ENCODE results near the gene SCG5.

The SCG5 gene

GRCh38 chr15:32698773-32699390 lies 57.4 kb downstream of the SCG5 start:
- H3K79me2 ChIP-seq (ENCODE audit: insufficient read depth, low read length): no peaks in the 10 kb centered on the region
- H3K9me2 ChIP-seq (replicated peaks; ENCODE audit: low read depth, low read length): no peaks in the 10 kb centered on the region
- no peak overlapping the region for H3K4me2 ChIP-seq (ENCODE audit: low read depth, low read length, poor library complexity, severe bottlenecking)
- no peak overlapping the region for H2AFZ ChIP-seq (ENCODE audit: low read length)
- H3K9me3 ChIP-seq (ENCODE audit: insufficient read depth, low read depth, low read length): no peaks in the 10 kb centered on the region
- TF ChIP-seq EZH2phosphoT487 (IDR thresholded peaks at IDR 0.05; ENCODE audit: borderline replicate concordance): no peak
- no peak for TF ChIP-seq CTCF (conservative IDR thresholded peaks at IDR 0.05; ENCODE audit: low read length)
- H3K4me1 ChIP-seq (ENCODE audit: insufficient read depth, low read length, poor library complexity, severe bottlenecking): peaks cover 5% of the 10 kb centered on the region
- H3F3A ChIP-seq (ENCODE audit: low read depth): no peaks in the 10 kb centered on the region
- no peaks in the 10 kb centered on the region for H4K20me1 ChIP-seq (ENCODE audit: insufficient read depth, low read length, poor library complexity, severe bottlenecking)
- no peak overlapping the region for H3K9ac ChIP-seq (ENCODE audit: low read depth, low read length, poor library complexity, severe bottlenecking)
- no peaks in the 10 kb centered on the region for H3K36me3 ChIP-seq (ENCODE audit: insufficient read depth, low read length)
- no peaks in the 10 kb centered on the region for H3K27me3 ChIP-seq (ENCODE audit: insufficient read depth, low read length, poor library complexity, severe bottlenecking)
- no peak overlapping the region for H3K4me3 ChIP-seq (ENCODE audit: low read length, poor library complexity, severe bottlenecking)

- H4K20me1 ChIP-seq (ENCODE audit: insufficient read depth, low read length, poor library complexity, severe bottlenecking): no peaks in the 10 kb centered on the region
- no peaks in the 10 kb centered on the region for H3K27me3 ChIP-seq (ENCODE audit: insufficient read depth, low read length, poor library complexity, severe bottlenecking)
- H3K4me3 ChIP-seq (ENCODE audit: low read length, poor library complexity, severe bottlenecking): no peak overlapping the region
- no peak overlapping the region for H2AFZ ChIP-seq (ENCODE audit: low read length)
- H3K79me2 ChIP-seq (ENCODE audit: insufficient read depth, low read length): no peaks in the 10 kb centered on the region
- TF ChIP-seq CTCF (conservative IDR thresholded peaks at IDR 0.05; ENCODE audit: low read length) (no peak), EZH2phosphoT487 (IDR thresholded peaks at IDR 0.05; ENCODE audit: borderline replicate concordance) (no peak)
- peaks cover 5% of the 10 kb centered on the region for H3K4me1 ChIP-seq (ENCODE audit: insufficient read depth, low read length, poor library complexity, severe bottlenecking)
- no peaks in the 10 kb centered on the region for H3F3A ChIP-seq (ENCODE audit: low read depth)
- H3K4me2 ChIP-seq (ENCODE audit: low read depth, low read length, poor library complexity, severe bottlenecking): no peak overlapping the region
- H3K9me3 ChIP-seq (ENCODE audit: insufficient read depth, low read depth, low read length): no peaks in the 10 kb centered on the region
- H3K9ac ChIP-seq (ENCODE audit: low read depth, low read length, poor library complexity, severe bottlenecking): no peak overlapping the region
- H3K36me3 ChIP-seq (ENCODE audit: insufficient read depth, low read length): no peaks in the 10 kb centered on the region
- no peaks in the 10 kb centered on the region for H3K9me2 ChIP-seq (replicated peaks; ENCODE audit: low read depth, low read length)
These were observed 59.1 kb downstream of the SCG5 start for GRCh38 chr15:32700501-32701150.

- H4K20me1 ChIP-seq (ENCODE audit: insufficient read depth, low read length, poor library complexity, severe bottlenecking): no peaks in the 10 kb centered on the region
- no peaks in the 10 kb centered on the region for H3K27me3 ChIP-seq (ENCODE audit: insufficient read depth, low read length, poor library complexity, severe bottlenecking)
- H3K4me1 ChIP-seq (ENCODE audit: insufficient read depth, low read length, poor library complexity, severe bottlenecking): peaks cover 5% of the 10 kb centered on the region
- no peak overlapping the region for H3K4me2 ChIP-seq (ENCODE audit: low read depth, low read length, poor library complexity, severe bottlenecking)
- no peaks in the 10 kb centered on the region for H3K79me2 ChIP-seq (ENCODE audit: insufficient read depth, low read length)
- no peak overlapping the region for H3K4me3 ChIP-seq (ENCODE audit: low read length, poor library complexity, severe bottlenecking)
- H2AFZ ChIP-seq (ENCODE audit: low read length): no peak overlapping the region
- no peak overlapping the region for H3K9ac ChIP-seq (ENCODE audit: low read depth, low read length, poor library complexity, severe bottlenecking)
- no peaks in the 10 kb centered on the region for H3F3A ChIP-seq (ENCODE audit: low read depth)
- TF ChIP-seq EZH2phosphoT487 (IDR thresholded peaks at IDR 0.05; ENCODE audit: borderline replicate concordance) (no peak), CTCF (conservative IDR thresholded peaks at IDR 0.05; ENCODE audit: low read length) (no peak)
- no peaks in the 10 kb centered on the region for H3K36me3 ChIP-seq (ENCODE audit: insufficient read depth, low read length)
- no peaks in the 10 kb centered on the region for H3K9me3 ChIP-seq (ENCODE audit: insufficient read depth, low read depth, low read length)
- H3K9me2 ChIP-seq (replicated peaks; ENCODE audit: low read depth, low read length): no peaks in the 10 kb centered on the region
These were observed 60.4 kb downstream of the SCG5 start for GRCh38 chr15:32701863-32702262.
